Peyer's patch (tissue), 4 donors: ENCODE measurements around the gene TCEAL9.

Source experiments
- POLR2A ChIP-seq, 2 donors: fragments of 450-650 bp; IDR thresholded peaks; one replicate each; pipeline ENCODE4 v1.5.1; 2017; ENCODE audit warnings: antibody characterized with exemption in 2 of 2, mild to moderate bottlenecking in 2 of 2, moderate library complexity in 2 of 2
- TF ChIP-seq, protein P1 (sequence below), 6 experiments: fragments of 450-650 bp in 4 of 6; fragments of 200-600 bp in 2 of 6; sonication (generic) in 1 of 6; IDR thresholded peaks; one replicate each; pipeline ENCODE4 v1.5.1; 2017 to 2019; ENCODE audit warnings: antibody characterized with exemption in 6 of 6, mild to moderate bottlenecking in 3 of 6, moderate library complexity in 1 of 6

DNA sequence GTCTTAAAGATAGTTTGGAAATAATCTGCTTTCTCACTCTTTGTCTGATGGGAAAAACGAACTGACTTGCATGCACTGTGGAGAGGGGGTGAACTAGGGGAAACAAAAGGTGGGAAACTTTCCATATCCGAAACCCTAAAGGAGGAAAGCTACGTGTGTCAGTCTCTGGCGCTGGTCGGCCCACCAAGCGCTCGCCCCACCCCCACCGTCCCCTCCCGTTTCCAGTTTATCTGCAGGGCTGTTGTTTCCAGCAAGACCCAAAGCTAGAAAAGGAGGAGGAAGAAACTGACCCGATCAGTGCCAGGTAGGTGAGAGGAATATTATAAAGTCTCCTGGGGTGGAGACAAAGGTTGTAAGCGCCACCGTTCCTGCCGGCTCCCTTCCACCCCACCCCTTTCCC lies 552 bp downstream of the TCEAL9 start:
- TF ChIP-seq, protein P1, sequence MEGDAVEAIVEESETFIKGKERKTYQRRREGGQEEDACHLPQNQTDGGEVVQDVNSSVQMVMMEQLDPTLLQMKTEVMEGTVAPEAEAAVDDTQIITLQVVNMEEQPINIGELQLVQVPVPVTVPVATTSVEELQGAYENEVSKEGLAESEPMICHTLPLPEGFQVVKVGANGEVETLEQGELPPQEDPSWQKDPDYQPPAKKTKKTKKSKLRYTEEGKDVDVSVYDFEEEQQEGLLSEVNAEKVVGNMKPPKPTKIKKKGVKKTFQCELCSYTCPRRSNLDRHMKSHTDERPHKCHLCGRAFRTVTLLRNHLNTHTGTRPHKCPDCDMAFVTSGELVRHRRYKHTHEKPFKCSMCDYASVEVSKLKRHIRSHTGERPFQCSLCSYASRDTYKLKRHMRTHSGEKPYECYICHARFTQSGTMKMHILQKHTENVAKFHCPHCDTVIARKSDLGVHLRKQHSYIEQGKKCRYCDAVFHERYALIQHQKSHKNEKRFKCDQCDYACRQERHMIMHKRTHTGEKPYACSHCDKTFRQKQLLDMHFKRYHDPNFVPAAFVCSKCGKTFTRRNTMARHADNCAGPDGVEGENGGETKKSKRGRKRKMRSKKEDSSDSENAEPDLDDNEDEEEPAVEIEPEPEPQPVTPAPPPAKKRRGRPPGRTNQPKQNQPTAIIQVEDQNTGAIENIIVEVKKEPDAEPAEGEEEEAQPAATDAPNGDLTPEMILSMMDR (IDR thresholded peaks at IDR 0.05), result no peak
- no peak for TF ChIP-seq POLR2A (IDR thresholded peaks at IDR 0.05)
